SK-N-SH treated with all-trans-retinoic acid at 6 μM for 48 hours (cell line): ENCODE results near the gene SMG7.

ENCODE experiments used
- ATAC-seq: fragments of 200-7000 bp; cut with Tn5 transposase; 3 replicates; pipeline ENCODE4 v1.9.1; 2020; ENCODE audit warnings: mild to moderate bottlenecking, moderate library complexity
- ARNTL ChIP-seq: fragments of 450-650 bp; formaldehyde crosslinking; IDR thresholded peaks from 2 replicates; pipeline ENCODE4 v1.5.0; 2020; ENCODE audit warnings: low read depth, mild to moderate bottlenecking, moderate library complexity, borderline replicate concordance
- BACH2 ChIP-seq: fragments of 250-450 bp; sonication (Bioruptor Pico); IDR thresholded peaks from 2 replicates; pipeline ENCODE4 v1.9.0; 2021; ENCODE audit warnings: mild to moderate bottlenecking, borderline replicate concordance
- CREB5 ChIP-seq: fragments of 250-450 bp; sonication (Bioruptor Pico); IDR thresholded peaks from 2 replicates; pipeline ENCODE4 v1.5.1; 2020; ENCODE audit warnings: low read depth, mild to moderate bottlenecking, moderate library complexity
- CSDC2 ChIP-seq: fragments of 250-450 bp; sonication (Bioruptor Pico); IDR thresholded peaks from 2 replicates; pipeline ENCODE4 v1.5.0; 2020; ENCODE audit warnings: mild to moderate bottlenecking, moderate library complexity
- CSRNP3 ChIP-seq: fragments of 250-450 bp; sonication (Bioruptor Pico); IDR thresholded peaks from 2 replicates; pipeline ENCODE4 v1.5.1; 2021; ENCODE audit warnings: mild to moderate bottlenecking, moderate library complexity
- ESRRG ChIP-seq: fragments of 250-450 bp; sonication (Bioruptor Pico); IDR thresholded peaks from 2 replicates; pipeline ENCODE4 v1.6.1; 2021; ENCODE audit warnings: mild to moderate bottlenecking
- GLIS3 ChIP-seq: fragments of 250-450 bp; sonication (Bioruptor Pico); IDR thresholded peaks from 2 replicates; pipeline ENCODE4 v1.5.0; 2020; ENCODE audit warnings: mild to moderate bottlenecking, moderate library complexity
- ISL1 ChIP-seq: fragments of 250-450 bp; sonication (Bioruptor Pico); IDR thresholded peaks from 2 replicates; pipeline ENCODE4 v2.1.2; 2022; ENCODE audit warnings: mild to moderate bottlenecking, moderate library complexity
- OSR1 ChIP-seq: fragments of 250-450 bp; sonication (Bioruptor Pico); IDR thresholded peaks from 2 replicates; pipeline ENCODE4 v1.8.0; 2022; ENCODE audit warnings: moderate library complexity, mild to moderate bottlenecking, inconsistent platforms
- POU6F1 ChIP-seq: fragments of 250-450 bp; sonication (Bioruptor Pico); IDR thresholded peaks from 2 replicates; pipeline ENCODE4 v1.8.0; 2021; ENCODE audit warnings: low read depth, mild to moderate bottlenecking, moderate library complexity, borderline replicate concordance
- PPARA ChIP-seq: fragments of 250-450 bp; sonication (Bioruptor Pico); IDR thresholded peaks from 2 replicates; pipeline ENCODE4 v1.5.0; 2020; ENCODE audit warnings: mild to moderate bottlenecking, borderline replicate concordance
- RARB ChIP-seq: fragments of 250-450 bp; sonication (Bioruptor Pico); IDR thresholded peaks from 2 replicates; pipeline ENCODE4 v1.8.0; 2021; ENCODE audit warnings: mild to moderate bottlenecking, moderate library complexity
- SNAI2 ChIP-seq: fragments of 250-450 bp; sonication (Bioruptor Pico); IDR thresholded peaks from 2 replicates; pipeline ENCODE4 v1.5.0; 2020; ENCODE audit warnings: mild to moderate bottlenecking, moderate library complexity
- TCF4 ChIP-seq: fragments of 250-450 bp; sonication (Bioruptor Pico); IDR thresholded peaks from 2 replicates; pipeline ENCODE4 v1.8.0; 2021; ENCODE audit warnings: mild to moderate bottlenecking, moderate library complexity, borderline replicate concordance
- TOX ChIP-seq: fragments of 250-450 bp; sonication (Bioruptor Pico); IDR thresholded peaks from 2 replicates; pipeline ENCODE4 v1.8.0; 2021; ENCODE audit warnings: mild to moderate bottlenecking, moderate library complexity, borderline replicate concordance
- TSHZ2 ChIP-seq: fragments of 250-450 bp; sonication (Bioruptor Pico); IDR thresholded peaks from 2 replicates; pipeline ENCODE4 v1.5.0; 2020; ENCODE audit warnings: mild to moderate bottlenecking, moderate library complexity
- ZC3H10 ChIP-seq: fragments of 250-450 bp; sonication (Bioruptor Pico); IDR thresholded peaks from 2 replicates; pipeline ENCODE4 v1.5.1; 2021; ENCODE audit warnings: mild to moderate bottlenecking, moderate library complexity
- ZFP3 ChIP-seq: fragments of 250-450 bp; sonication (Bioruptor Pico); IDR thresholded peaks from 2 replicates; pipeline ENCODE4 v1.5.0; 2020; ENCODE audit warnings: mild to moderate bottlenecking, moderate library complexity
- ZFP30 ChIP-seq: fragments of 450-650 bp; formaldehyde crosslinking; IDR thresholded peaks from 2 replicates; pipeline ENCODE4 v1.5.0; 2022; ENCODE audit warnings: mild to moderate bottlenecking, moderate library complexity
- ZNF70 ChIP-seq: fragments of 450-650 bp; formaldehyde crosslinking; IDR thresholded peaks from 2 replicates; pipeline ENCODE4 v1.5.0; 2020; ENCODE audit warnings: mild to moderate bottlenecking, moderate library complexity
- TF ChIP-seq, protein P1 (sequence below): fragments of 250-450 bp; sonication (Bioruptor Pico); IDR thresholded peaks from 2 replicates; pipeline ENCODE4 v1.8.0; 2020; ENCODE audit warnings: mild to moderate bottlenecking, moderate library complexity, borderline replicate concordance

The SMG7 gene

GRCh38 chr1:183586455-183586854 lies 114.2 kb downstream of the SMG7 start:
- TF ChIP-seq ESRRG (CRISPR knock-in tag) (no peak), TOX (no peak), PPARA (CRISPR knock-in tag) (no peak), ZNF70 (CRISPR knock-in tag) (no peak), GLIS3 (CRISPR knock-in tag) (no peak), SNAI2 (CRISPR knock-in tag) (no peak), ZFP3 (CRISPR knock-in tag) (no peak), CREB5 (CRISPR knock-in tag) (no peak), CSRNP3 (CRISPR knock-in tag) (no peak), BACH2 (CRISPR knock-in tag) (no peak), ARNTL (CRISPR knock-in tag) (no peak), ZC3H10 (CRISPR knock-in tag) (no peak), CSDC2 (CRISPR knock-in tag) (no peak), RARB (CRISPR knock-in tag) (no peak)
- TF ChIP-seq, protein P1, sequence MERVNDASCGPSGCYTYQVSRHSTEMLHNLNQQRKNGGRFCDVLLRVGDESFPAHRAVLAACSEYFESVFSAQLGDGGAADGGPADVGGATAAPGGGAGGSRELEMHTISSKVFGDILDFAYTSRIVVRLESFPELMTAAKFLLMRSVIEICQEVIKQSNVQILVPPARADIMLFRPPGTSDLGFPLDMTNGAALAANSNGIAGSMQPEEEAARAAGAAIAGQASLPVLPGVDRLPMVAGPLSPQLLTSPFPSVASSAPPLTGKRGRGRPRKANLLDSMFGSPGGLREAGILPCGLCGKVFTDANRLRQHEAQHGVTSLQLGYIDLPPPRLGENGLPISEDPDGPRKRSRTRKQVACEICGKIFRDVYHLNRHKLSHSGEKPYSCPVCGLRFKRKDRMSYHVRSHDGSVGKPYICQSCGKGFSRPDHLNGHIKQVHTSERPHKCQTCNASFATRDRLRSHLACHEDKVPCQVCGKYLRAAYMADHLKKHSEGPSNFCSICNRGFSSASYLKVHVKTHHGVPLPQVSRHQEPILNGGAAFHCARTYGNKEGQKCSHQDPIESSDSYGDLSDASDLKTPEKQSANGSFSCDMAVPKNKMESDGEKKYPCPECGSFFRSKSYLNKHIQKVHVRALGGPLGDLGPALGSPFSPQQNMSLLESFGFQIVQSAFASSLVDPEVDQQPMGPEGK (CRISPR knock-in tag): no peak

GRCh38 chr1:183586926-183587325 lies 114.6 kb downstream of the SMG7 start:
- TF ChIP-seq ISL1 (CRISPR knock-in tag): no peak
- no peak for TF ChIP-seq OSR1 (CRISPR knock-in tag)
- no peak for TF ChIP-seq GLIS3 (CRISPR knock-in tag)
- no peak for TF ChIP-seq PPARA (CRISPR knock-in tag)
- no peak for TF ChIP-seq CSRNP3 (CRISPR knock-in tag)
- TF ChIP-seq TSHZ2 (CRISPR knock-in tag): no peak
- TF ChIP-seq ZFP30 (CRISPR knock-in tag): no peak
- no peak for TF ChIP-seq ZNF70 (CRISPR knock-in tag)
- no peak for TF ChIP-seq ZC3H10 (CRISPR knock-in tag)
- TF ChIP-seq ZFP3 (CRISPR knock-in tag): no peak
- TF ChIP-seq RARB (CRISPR knock-in tag): no peak
- TF ChIP-seq ESRRG (CRISPR knock-in tag): no peak
- TF ChIP-seq TCF4 (CRISPR knock-in tag): no peak
- TF ChIP-seq POU6F1 (CRISPR knock-in tag): no peak
- TF ChIP-seq ARNTL (CRISPR knock-in tag): no peak
- no peak for TF ChIP-seq SNAI2 (CRISPR knock-in tag)
- TF ChIP-seq, protein P1 (CRISPR knock-in tag): no peak
- TF ChIP-seq BACH2 (CRISPR knock-in tag): no peak
- no peak for TF ChIP-seq TOX
- no peak for ATAC-seq

More at GRCh38 chr1:183586455-183586854, 114.2 kb downstream of the SMG7 start:
- ATAC-seq: no peak
